ENCODE results near the gene MANBA.

Gene MANBA

DNA sequence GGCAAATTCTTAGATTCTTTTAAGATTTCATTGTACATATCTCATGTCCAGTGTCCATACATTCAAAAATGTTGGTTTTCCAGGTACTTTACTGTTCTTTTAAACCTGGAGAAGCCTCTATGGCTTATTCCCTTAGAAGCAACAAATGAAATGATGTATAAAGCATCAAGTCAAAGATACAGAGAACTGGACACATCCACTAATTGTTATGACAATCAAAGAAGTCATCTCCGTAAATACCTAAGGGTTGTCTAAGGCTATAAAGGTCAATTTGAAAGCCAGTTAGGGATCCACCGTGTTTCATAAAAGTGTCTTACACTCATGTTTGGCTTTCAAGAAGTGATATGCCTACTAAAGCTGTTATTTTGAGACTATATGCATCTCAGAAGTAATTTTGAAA, 34.2 kb upstream of the MANBA start:
- H3K27ac ChIP-seq (ENCODE audit: low read depth, low read length), result no peak overlapping the region
- H3K9me2 ChIP-seq (replicated peaks; ENCODE audit: control insufficient read depth, low read length), result no peaks in the 10 kb centered on the region
- H3K27me3 ChIP-seq (ENCODE audit: control insufficient read depth, low read length), result no peaks in the 10 kb centered on the region
- H3K79me2 ChIP-seq (ENCODE audit: control insufficient read depth, low read length), result no peaks in the 10 kb centered on the region
- H3F3A ChIP-seq (ENCODE audit: control insufficient read depth, insufficient read depth), result peaks cover 60% of the 10 kb centered on the region
- H3K4me3 ChIP-seq (ENCODE audit: low read length), result no peak overlapping the region
- no peaks in the 10 kb centered on the region for H3K9me3 ChIP-seq (ENCODE audit: control insufficient read depth, insufficient read depth, low read length)
- TF ChIP-seq, protein P1, sequence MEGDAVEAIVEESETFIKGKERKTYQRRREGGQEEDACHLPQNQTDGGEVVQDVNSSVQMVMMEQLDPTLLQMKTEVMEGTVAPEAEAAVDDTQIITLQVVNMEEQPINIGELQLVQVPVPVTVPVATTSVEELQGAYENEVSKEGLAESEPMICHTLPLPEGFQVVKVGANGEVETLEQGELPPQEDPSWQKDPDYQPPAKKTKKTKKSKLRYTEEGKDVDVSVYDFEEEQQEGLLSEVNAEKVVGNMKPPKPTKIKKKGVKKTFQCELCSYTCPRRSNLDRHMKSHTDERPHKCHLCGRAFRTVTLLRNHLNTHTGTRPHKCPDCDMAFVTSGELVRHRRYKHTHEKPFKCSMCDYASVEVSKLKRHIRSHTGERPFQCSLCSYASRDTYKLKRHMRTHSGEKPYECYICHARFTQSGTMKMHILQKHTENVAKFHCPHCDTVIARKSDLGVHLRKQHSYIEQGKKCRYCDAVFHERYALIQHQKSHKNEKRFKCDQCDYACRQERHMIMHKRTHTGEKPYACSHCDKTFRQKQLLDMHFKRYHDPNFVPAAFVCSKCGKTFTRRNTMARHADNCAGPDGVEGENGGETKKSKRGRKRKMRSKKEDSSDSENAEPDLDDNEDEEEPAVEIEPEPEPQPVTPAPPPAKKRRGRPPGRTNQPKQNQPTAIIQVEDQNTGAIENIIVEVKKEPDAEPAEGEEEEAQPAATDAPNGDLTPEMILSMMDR (IDR thresholded peaks at IDR 0.05; ENCODE audit: low read depth, low read length, poor library complexity, severe bottlenecking), result no peak
- no peak for TF ChIP-seq EZH2phosphoT487 (IDR thresholded peaks at IDR 0.05; ENCODE audit: borderline replicate concordance, low read length)
- peaks cover 3% of the 10 kb centered on the region; the same call in 1 of the 2 replicates for H3K4me1 ChIP-seq (ENCODE audit: control insufficient read depth, low read length)
- H3K36me3 ChIP-seq (ENCODE audit: control insufficient read depth, low read length), result peaks cover 49% of the 10 kb centered on the region
- peaks cover 9% of the 10 kb centered on the region; the same call in 1 of the 2 replicates for H4K20me1 ChIP-seq (ENCODE audit: control insufficient read depth, insufficient read depth, low read depth, low read length)
- no peak overlapping the region for H3K4me2 ChIP-seq (ENCODE audit: low read length)

GRCh38 chr4:102792361-102792936, 31.7 kb upstream of the MANBA start:
- Histone ChIP-seq H3K9me2 (replicated peaks; ENCODE audit: control insufficient read depth, low read length) (no peaks in the 10 kb centered on the region), H4K20me1 (ENCODE audit: control insufficient read depth, insufficient read depth, low read depth, low read length) (no peaks in the 10 kb centered on the region; the same call in 1 of the 2 replicates), H3K9me3 (ENCODE audit: control insufficient read depth, insufficient read depth, low read length) (no peaks in the 10 kb centered on the region), H3K27ac (ENCODE audit: low read depth, low read length) (no peak overlapping the region), H3K4me1 (ENCODE audit: control insufficient read depth, low read length) (peaks cover 3% of the 10 kb centered on the region; the same call in 1 of the 2 replicates), H3F3A (ENCODE audit: control insufficient read depth, insufficient read depth) (peaks cover 48% of the 10 kb centered on the region), H3K27me3 (ENCODE audit: control insufficient read depth, low read length) (no peaks in the 10 kb centered on the region), H3K4me3 (ENCODE audit: low read length) (no peak overlapping the region), H3K4me2 (ENCODE audit: low read length) (no peak overlapping the region), H3K79me2 (ENCODE audit: control insufficient read depth, low read length) (no peaks in the 10 kb centered on the region), H3K36me3 (ENCODE audit: control insufficient read depth, low read length) (peaks cover 25% of the 10 kb centered on the region)
- TF ChIP-seq, protein P1 (IDR thresholded peaks at IDR 0.05; ENCODE audit: low read depth, low read length, poor library complexity, severe bottlenecking), result no peak

DNA sequence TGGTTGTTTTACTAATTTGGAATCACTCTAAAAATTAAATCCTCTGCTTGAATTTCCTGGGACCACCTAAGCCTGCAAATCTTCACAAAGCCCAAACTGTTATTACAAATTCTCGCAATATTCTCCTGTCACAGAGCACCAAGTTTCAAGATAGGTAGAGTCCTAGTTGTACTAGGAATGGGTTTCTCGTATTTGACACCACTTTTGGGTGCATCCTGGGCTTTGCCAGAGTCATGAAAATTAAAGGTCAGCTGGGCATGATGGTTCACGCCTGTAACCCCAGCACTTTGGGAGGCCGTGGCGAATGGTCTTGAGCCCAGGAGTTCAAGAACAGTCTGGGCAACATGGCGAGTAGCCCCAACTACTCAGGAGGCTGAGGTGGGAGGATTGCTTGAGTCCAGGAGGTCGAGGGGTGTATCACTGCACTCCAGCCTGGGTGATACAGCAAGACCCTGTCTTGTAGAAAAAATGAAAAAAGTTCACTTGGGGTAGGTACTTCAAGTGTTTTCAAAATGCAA, 30.6 kb upstream of the MANBA start:
- Histone ChIP-seq H3K27ac (ENCODE audit: low read depth, low read length) (no peak overlapping the region), H3K36me3 (ENCODE audit: control insufficient read depth, low read length) (peaks cover 14% of the 10 kb centered on the region), H3K79me2 (ENCODE audit: control insufficient read depth, low read length) (no peaks in the 10 kb centered on the region), H3K9me3 (ENCODE audit: control insufficient read depth, insufficient read depth, low read length) (no peaks in the 10 kb centered on the region), H3K4me1 (ENCODE audit: control insufficient read depth, low read length) (peaks cover 3% of the 10 kb centered on the region; the same call in 1 of the 2 replicates), H3F3A (ENCODE audit: control insufficient read depth, insufficient read depth) (peaks cover 46% of the 10 kb centered on the region), H3K9me2 (replicated peaks; ENCODE audit: control insufficient read depth, low read length) (no peaks in the 10 kb centered on the region), H3K4me3 (ENCODE audit: low read length) (no peak overlapping the region), H3K4me2 (ENCODE audit: low read length) (no peak overlapping the region), H3K27me3 (ENCODE audit: control insufficient read depth, low read length) (no peaks in the 10 kb centered on the region), H4K20me1 (ENCODE audit: control insufficient read depth, insufficient read depth, low read depth, low read length) (no peaks in the 10 kb centered on the region; the same call in 1 of the 2 replicates)
- no peak for TF ChIP-seq EZH2phosphoT487 (IDR thresholded peaks at IDR 0.05; ENCODE audit: borderline replicate concordance, low read length)
- TF ChIP-seq, protein P1 (IDR thresholded peaks at IDR 0.05; ENCODE audit: low read depth, low read length, poor library complexity, severe bottlenecking), result no peak

Measured in DOHH2 (cell line).